ENCODE results near the gene NFIB.

NFIB gene

DNA sequence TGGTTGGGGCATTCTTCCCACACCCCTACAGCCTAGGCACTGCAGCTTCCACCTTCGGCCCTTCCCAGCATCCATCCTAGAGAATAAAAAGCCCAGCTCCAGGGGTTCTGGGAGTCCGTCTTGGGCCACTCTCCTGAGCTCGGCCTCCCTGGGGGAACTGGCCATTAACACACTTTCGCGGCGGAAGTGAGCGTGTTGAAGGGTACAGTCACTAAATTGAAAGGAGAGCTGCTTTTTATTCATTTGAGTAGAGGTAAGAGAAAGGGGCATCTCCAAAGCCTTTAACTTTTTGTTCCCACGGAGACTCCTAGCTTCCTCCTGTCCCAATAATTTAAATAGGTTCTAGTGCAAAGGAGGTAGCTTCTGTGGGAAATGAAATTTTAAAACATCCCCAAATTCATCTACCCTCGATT lies 31.0 kb upstream of the NFIB start:
- Histone ChIP-seq H2AFZ (ENCODE audit: low read length) (no peak overlapping the region), H3K9me2 (replicated peaks; ENCODE audit: insufficient read depth, low read length) (no peaks in the 10 kb centered on the region), H3K9ac (ENCODE audit: low read length) (no peak overlapping the region), H3K4me2 (ENCODE audit: low read depth, low read length) (no peak overlapping the region), H3K9me3 (replicated peaks; ENCODE audit: insufficient read depth, low read length) (no peaks in the 10 kb centered on the region), H3K4me3 (ENCODE audit: low read length) (no peak overlapping the region), H4K20me1 (ENCODE audit: insufficient read depth, low read length) (no peaks in the 10 kb centered on the region), H3F3A (ENCODE audit: insufficient read depth, low read length) (no peaks in the 10 kb centered on the region), H3K27me3 (replicated peaks; ENCODE audit: insufficient read depth, low read length) (no peaks in the 10 kb centered on the region), H3K27ac (ENCODE audit: low read length) (no peak overlapping the region), H3K4me1 (ENCODE audit: low read length) (no peaks in the 10 kb centered on the region), H3K36me3 (replicated peaks; ENCODE audit: insufficient read depth, low read length) (no peaks in the 10 kb centered on the region), H3K79me2 (ENCODE audit: low read length) (no peaks in the 10 kb centered on the region)
- no peak for TF ChIP-seq EZH2phosphoT487 (IDR thresholded peaks at IDR 0.05; ENCODE audit: low read length)
- no peak for TF ChIP-seq EZH2 (optimal IDR thresholded peaks at IDR 0.05; ENCODE audit: low read depth, low read length)
- TF ChIP-seq, protein P1, sequence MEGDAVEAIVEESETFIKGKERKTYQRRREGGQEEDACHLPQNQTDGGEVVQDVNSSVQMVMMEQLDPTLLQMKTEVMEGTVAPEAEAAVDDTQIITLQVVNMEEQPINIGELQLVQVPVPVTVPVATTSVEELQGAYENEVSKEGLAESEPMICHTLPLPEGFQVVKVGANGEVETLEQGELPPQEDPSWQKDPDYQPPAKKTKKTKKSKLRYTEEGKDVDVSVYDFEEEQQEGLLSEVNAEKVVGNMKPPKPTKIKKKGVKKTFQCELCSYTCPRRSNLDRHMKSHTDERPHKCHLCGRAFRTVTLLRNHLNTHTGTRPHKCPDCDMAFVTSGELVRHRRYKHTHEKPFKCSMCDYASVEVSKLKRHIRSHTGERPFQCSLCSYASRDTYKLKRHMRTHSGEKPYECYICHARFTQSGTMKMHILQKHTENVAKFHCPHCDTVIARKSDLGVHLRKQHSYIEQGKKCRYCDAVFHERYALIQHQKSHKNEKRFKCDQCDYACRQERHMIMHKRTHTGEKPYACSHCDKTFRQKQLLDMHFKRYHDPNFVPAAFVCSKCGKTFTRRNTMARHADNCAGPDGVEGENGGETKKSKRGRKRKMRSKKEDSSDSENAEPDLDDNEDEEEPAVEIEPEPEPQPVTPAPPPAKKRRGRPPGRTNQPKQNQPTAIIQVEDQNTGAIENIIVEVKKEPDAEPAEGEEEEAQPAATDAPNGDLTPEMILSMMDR (IDR thresholded peaks at IDR 0.05; ENCODE audit: low read length) = no peak
- no peak for DNase-seq

- Histone ChIP-seq H3K4me3 (ENCODE audit: low read length) (no peak overlapping the region), H3K9me2 (replicated peaks; ENCODE audit: insufficient read depth, low read length) (no peaks in the 10 kb centered on the region), H3K9me3 (replicated peaks; ENCODE audit: insufficient read depth, low read length) (no peaks in the 10 kb centered on the region), H3K4me1 (ENCODE audit: low read length) (no peaks in the 10 kb centered on the region), H4K20me1 (ENCODE audit: insufficient read depth, low read length) (no peaks in the 10 kb centered on the region), H3K9ac (ENCODE audit: low read length) (no peak overlapping the region), H3K27me3 (replicated peaks; ENCODE audit: insufficient read depth, low read length) (no peaks in the 10 kb centered on the region), H3K27ac (ENCODE audit: low read length) (no peak overlapping the region), H2AFZ (ENCODE audit: low read length) (no peak overlapping the region), H3K4me2 (ENCODE audit: low read depth, low read length) (no peak overlapping the region), H3F3A (ENCODE audit: insufficient read depth, low read length) (no peaks in the 10 kb centered on the region), H3K79me2 (ENCODE audit: low read length) (no peaks in the 10 kb centered on the region), H3K36me3 (replicated peaks; ENCODE audit: insufficient read depth, low read length) (no peaks in the 10 kb centered on the region)
- DNase-seq = no peak
- TF ChIP-seq, protein P1 (IDR thresholded peaks at IDR 0.05; ENCODE audit: low read length) = no peak
- TF ChIP-seq EZH2 (optimal IDR thresholded peaks at IDR 0.05; ENCODE audit: low read depth, low read length) = no peak
- TF ChIP-seq EZH2phosphoT487 (IDR thresholded peaks at IDR 0.05; ENCODE audit: low read length) = no peak
Measured at GRCh38 chr9:14344053-14344524, 30.1 kb upstream of the NFIB start.

GRCh38 chr9:14343261-14344031 lies 29.5 kb upstream of the NFIB start:
- Histone ChIP-seq H3K9me3 (replicated peaks; ENCODE audit: insufficient read depth, low read length) (no peaks in the 10 kb centered on the region), H3F3A (ENCODE audit: insufficient read depth, low read length) (no peaks in the 10 kb centered on the region), H3K36me3 (replicated peaks; ENCODE audit: insufficient read depth, low read length) (no peaks in the 10 kb centered on the region), H3K4me1 (ENCODE audit: low read length) (no peaks in the 10 kb centered on the region), H3K4me2 (ENCODE audit: low read depth, low read length) (no peak overlapping the region), H3K9ac (ENCODE audit: low read length) (no peak overlapping the region), H3K4me3 (ENCODE audit: low read length) (no peak overlapping the region), H3K79me2 (ENCODE audit: low read length) (no peaks in the 10 kb centered on the region), H3K27ac (ENCODE audit: low read length) (no peak overlapping the region), H2AFZ (ENCODE audit: low read length) (no peak overlapping the region), H3K9me2 (replicated peaks; ENCODE audit: insufficient read depth, low read length) (no peaks in the 10 kb centered on the region), H3K27me3 (replicated peaks; ENCODE audit: insufficient read depth, low read length) (no peaks in the 10 kb centered on the region), H4K20me1 (ENCODE audit: insufficient read depth, low read length) (no peaks in the 10 kb centered on the region)
- DNase-seq = no peak
- TF ChIP-seq EZH2 (optimal IDR thresholded peaks at IDR 0.05; ENCODE audit: low read depth, low read length) = no peak
- no peak for TF ChIP-seq EZH2phosphoT487 (IDR thresholded peaks at IDR 0.05; ENCODE audit: low read length)
- TF ChIP-seq, protein P1 (IDR thresholded peaks at IDR 0.05; ENCODE audit: low read length) = no peak
